OCI-LY3 (cell line): ENCODE results near the gene NGEF.

Experiments used
- H2AFZ ChIP-seq: fragments of 200-600, 300-600 bp; shearing (Covaris generic); 2 replicates; pipeline ENCODE4 v1.6.0; 2014; ENCODE audit warnings: antibody characterized with exemption, low read depth, low read length
- H3K27ac ChIP-seq: fragments of 200-600, 300-600 bp; sonication (generic); 2 replicates; pipeline ENCODE4 v1.5.1; 2014; ENCODE audit warnings: mild to moderate bottlenecking, low read length, moderate library complexity, mixed read lengths
- H3K27me3 ChIP-seq: fragments of 200-600, 300-600 bp; sonication (generic); 2 replicates; pipeline ENCODE4 v1.6.1; 2014; ENCODE audit warnings: low read depth, low read length, mixed read lengths
- H3K36me3 ChIP-seq: fragments of 200-600, 300-600 bp; sonication (generic); replicated peaks from 2 replicates; pipeline ENCODE3; 2014; ENCODE audit warnings: low read depth, low read length, mixed read lengths
- H3K4me1 ChIP-seq: fragments of 300-600, 200-600 bp; sonication (generic); 2 replicates; pipeline ENCODE4 v1.6.1; 2014; ENCODE audit warnings: low read length, mixed read lengths
- H3K4me2 ChIP-seq: fragments of 200-600, 300-600 bp; sonication (generic); 2 replicates; pipeline ENCODE4 v1.6.1; 2014; ENCODE audit warnings: low read length, mixed read lengths
- H3K4me3 ChIP-seq: fragments of 300-600, 200-600 bp; sonication (generic); 2 replicates; pipeline ENCODE4 v1.5.1; 2014; ENCODE audit warnings: antibody characterized with exemption, mild to moderate bottlenecking, low read length, moderate library complexity
- H3K79me2 ChIP-seq: fragments of 300-600, 200-600 bp; shearing (Covaris generic); 2 replicates; pipeline ENCODE4 v1.6.1; 2014; ENCODE audit warnings: mild to moderate bottlenecking, low read length, mixed read lengths
- H3K9ac ChIP-seq: fragments of 300-600, 200-600 bp; shearing (Covaris generic); 2 replicates; pipeline ENCODE4 v1.6.0; 2014; ENCODE audit warnings: mild to moderate bottlenecking, low read length, moderate library complexity
- H3K9me3 ChIP-seq: fragments of 200-600, 300-600 bp; shearing (Covaris generic); 2 replicates; pipeline ENCODE4 v1.6.1; 2014; ENCODE audit warnings: low read length, mixed read lengths; ENCODE audit not compliant: insufficient read depth
- H4K20me1 ChIP-seq: fragments of 200-600, 300-600 bp; sonication (generic); 2 replicates; pipeline ENCODE4 v1.6.1; 2016; ENCODE audit warnings: low read length, mixed read lengths; ENCODE audit not compliant: insufficient read depth
- CTCF ChIP-seq: fragments of 200-600, 300-600 bp; sonication (generic); IDR thresholded peaks from 2 replicates; pipeline ENCODE4 v1.5.1; 2014; ENCODE audit warnings: antibody characterized with exemption, low read length, low read depth
- EZH2phosphoT487 ChIP-seq: fragments of 200-600 bp; shearing (Covaris generic); IDR thresholded peaks from 2 replicates; pipeline ENCODE4 v1.6.1; 2018; ENCODE audit warnings: antibody characterized with exemption, mixed run types, low read depth

Gene NGEF

DNA sequence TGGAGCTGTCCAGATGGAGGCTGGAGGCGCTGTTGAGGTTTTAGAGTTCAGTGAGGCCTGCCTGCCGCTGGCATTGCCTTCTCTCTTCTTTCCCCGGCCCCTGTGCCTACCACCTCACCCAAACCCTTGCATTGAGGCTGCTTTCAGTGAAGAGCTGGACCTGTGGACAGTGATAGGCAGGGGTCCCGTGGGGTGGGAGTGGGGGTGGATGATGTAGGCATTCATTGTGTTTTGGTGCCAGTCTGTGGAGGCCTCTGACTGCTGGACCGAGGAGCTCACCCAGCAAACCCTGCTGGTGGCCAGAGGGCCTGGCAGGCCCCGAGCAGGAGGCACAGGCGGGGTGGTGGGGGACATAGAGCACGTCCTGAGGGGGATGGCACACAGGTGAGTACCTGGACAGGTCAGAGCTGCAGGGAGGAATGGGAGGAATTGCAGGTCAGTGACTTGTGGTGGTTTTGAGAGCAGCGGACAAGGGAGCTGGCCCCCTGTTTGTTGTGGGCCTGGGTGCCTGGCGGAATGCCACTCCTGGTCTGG is 35.6 kb downstream of the NGEF start:
- H3K4me3 ChIP-seq, result no peak overlapping the region
- H3K9me3 ChIP-seq, result no peaks in the 10 kb centered on the region
- no peak overlapping the region for H3K9ac ChIP-seq
- peaks cover 4% of the 10 kb centered on the region; the same call in 1 of the 2 replicates for H3K27me3 ChIP-seq
- no peaks in the 10 kb centered on the region for H3K79me2 ChIP-seq
- peaks cover 34% of the 10 kb centered on the region for H3K4me1 ChIP-seq
- no peak overlapping the region for H3K27ac ChIP-seq
- no peak overlapping the region for H3K4me2 ChIP-seq
- no peaks in the 10 kb centered on the region for H4K20me1 ChIP-seq
- no peak overlapping the region for H2AFZ ChIP-seq
- TF ChIP-seq EZH2phosphoT487 (no peak), CTCF (no peak)
- no peaks in the 10 kb centered on the region for H3K36me3 ChIP-seq

DNA sequence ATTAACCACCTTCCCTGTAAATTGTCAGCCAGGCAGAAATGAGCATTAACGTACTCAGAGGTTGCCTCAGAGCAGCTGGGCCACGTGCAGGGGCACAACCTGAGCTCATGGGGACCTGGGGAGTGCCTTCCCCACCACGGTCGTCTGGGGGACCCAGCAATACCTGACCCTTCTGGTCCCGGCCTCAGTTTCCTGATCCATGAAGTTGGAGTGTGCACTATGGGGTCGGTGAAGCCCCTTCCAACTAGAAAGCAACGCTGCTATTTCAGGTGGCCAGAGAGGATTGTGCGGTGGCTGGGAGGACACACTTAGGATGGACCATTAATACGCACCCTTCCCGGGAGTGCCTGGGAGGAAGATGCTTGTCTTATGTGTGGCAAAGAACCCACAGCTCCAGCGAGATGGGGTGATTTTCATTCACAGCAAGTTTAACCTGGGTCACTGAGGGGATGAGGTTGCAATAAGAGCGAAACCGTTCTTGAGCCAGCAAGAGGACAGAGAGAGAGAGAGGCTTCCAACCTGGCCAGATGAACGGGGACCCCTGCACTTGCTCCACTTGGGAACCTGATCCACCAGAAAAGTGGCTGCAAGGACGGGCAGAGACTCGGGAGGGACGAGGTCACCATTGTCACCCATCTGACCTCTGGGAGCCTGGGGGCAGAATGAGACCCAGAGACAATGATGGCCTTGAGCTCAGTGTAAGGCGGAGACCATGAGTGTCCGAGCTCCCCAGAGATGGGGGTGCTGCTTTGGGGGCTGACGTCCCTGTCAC is 36.2 kb downstream of the NGEF start:
- Histone ChIP-seq H3K27ac (no peak overlapping the region), H3K4me2 (no peak overlapping the region), H3K79me2 (no peaks in the 10 kb centered on the region), H3K9me3 (no peaks in the 10 kb centered on the region), H3K36me3 (no peaks in the 10 kb centered on the region), H3K4me3 (no peak overlapping the region), H2AFZ (no peak overlapping the region), H3K4me1 (peaks cover 29% of the 10 kb centered on the region), H3K27me3 (peaks cover 4% of the 10 kb centered on the region; the same call in 1 of the 2 replicates), H4K20me1 (no peaks in the 10 kb centered on the region), H3K9ac (no peak overlapping the region)
- TF ChIP-seq CTCF (no peak), EZH2phosphoT487 (no peak)

DNA sequence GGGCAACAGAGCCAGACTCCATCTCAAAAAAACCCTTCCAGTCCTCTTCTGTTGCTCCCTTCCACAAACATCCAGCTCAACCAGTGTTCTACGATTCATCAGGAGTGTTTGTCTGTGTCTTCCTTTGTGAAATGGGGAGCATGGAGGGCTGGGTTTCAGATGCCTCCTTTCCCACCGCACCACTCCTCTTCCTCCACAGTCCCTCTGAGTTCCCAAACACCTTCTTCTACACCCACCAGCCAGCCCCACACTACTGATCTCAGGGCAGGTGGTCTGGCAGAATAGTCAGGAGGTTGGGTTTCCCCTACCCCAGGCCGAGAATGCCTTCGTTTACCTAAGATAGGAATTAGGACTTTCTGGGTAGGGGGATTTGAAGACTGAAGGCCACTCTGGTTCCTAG is 36.9 kb downstream of the NGEF start:
- Histone ChIP-seq H3K27me3 (peaks cover 4% of the 10 kb centered on the region; the same call in 1 of the 2 replicates), H3K27ac (no peak overlapping the region), H4K20me1 (no peaks in the 10 kb centered on the region), H3K79me2 (no peaks in the 10 kb centered on the region), H3K9ac (no peak overlapping the region), H2AFZ (no peak overlapping the region), H3K4me2 (no peak overlapping the region), H3K9me3 (no peaks in the 10 kb centered on the region), H3K4me1 (peaks cover 28% of the 10 kb centered on the region), H3K36me3 (no peaks in the 10 kb centered on the region), H3K4me3 (no peak overlapping the region)
- no peak for TF ChIP-seq EZH2phosphoT487
- TF ChIP-seq CTCF, result no peak

DNA sequence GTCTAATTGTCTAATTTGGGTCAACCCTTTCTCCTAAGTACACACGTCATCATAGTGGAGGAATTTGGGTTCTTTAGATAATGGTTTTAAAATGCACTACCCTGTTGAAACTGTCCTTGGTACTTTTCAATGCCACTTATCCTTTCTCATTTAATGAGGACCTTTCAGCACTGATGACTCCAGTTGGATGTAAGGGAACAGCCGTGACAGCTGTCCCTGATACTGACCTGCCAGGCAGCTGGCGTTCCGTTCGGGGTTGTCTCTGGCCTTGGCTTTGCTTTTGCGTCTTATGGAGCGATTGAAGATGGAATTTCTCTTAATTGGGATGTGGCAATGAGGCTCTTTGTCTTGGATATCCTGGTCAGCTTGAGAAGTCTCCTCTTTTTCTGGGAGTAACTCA is 38.7 kb downstream of the NGEF start:
- no peak overlapping the region for H3K9ac ChIP-seq
- H2AFZ ChIP-seq, result no peak overlapping the region
- H3K79me2 ChIP-seq, result no peaks in the 10 kb centered on the region
- H3K4me3 ChIP-seq, result no peak overlapping the region
- H3K27me3 ChIP-seq, result peaks cover 4% of the 10 kb centered on the region; the same call in 1 of the 2 replicates
- H3K4me1 ChIP-seq, result peaks cover 12% of the 10 kb centered on the region
- no peaks in the 10 kb centered on the region for H3K36me3 ChIP-seq
- H3K9me3 ChIP-seq, result no peaks in the 10 kb centered on the region
- H3K4me2 ChIP-seq, result no peak overlapping the region
- TF ChIP-seq CTCF (no peak), EZH2phosphoT487 (no peak)
- no peaks in the 10 kb centered on the region for H4K20me1 ChIP-seq
- no peak overlapping the region for H3K27ac ChIP-seq
